GM19099 (cell line): ENCODE results near the gene ZDHHC11.

Experiments used
- POLR2A ChIP-seq: IDR thresholded peaks from 3 replicates; pipeline ENCODE4 v1.6.1; 2011; ENCODE audit warnings: low read depth; ENCODE audit not compliant: insufficient read length; ENCODE audit errors: extremely low read depth

ZDHHC11 gene

DNA sequence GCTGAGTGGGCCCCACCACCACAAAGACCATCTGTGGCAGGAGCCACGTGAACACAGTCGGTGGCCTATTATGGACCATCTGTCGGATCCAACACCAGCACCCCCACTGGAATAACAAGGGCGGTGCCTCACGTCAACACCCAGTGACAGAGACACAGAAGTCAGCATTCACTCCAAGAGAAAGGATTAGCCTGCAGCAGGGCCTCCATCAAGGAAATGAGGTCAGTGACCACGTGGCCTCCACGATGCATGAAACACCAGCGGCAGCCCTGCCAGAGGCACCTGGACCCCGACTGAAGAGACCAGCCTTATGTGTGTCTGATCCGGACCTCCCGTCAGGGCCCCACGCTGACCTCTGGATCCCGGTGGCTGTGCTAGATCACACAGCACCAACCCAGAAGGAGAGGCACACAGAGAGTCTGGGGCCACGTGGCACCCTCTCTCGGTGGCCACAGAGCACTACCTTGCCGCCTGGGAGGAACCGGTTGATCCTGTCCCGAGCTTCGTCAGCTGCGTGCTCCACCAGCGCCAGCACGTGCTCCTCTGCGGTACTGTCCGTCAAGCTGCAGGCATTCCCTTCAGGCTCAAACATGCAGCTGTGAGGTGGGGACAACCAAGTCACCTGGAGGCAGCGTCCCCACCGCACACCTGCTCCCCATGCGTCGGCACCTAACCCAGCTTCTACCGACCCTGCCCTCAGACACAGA lies 32.8 kb upstream of the ZDHHC11 start:
- TF ChIP-seq POLR2A, result no peak

DNA sequence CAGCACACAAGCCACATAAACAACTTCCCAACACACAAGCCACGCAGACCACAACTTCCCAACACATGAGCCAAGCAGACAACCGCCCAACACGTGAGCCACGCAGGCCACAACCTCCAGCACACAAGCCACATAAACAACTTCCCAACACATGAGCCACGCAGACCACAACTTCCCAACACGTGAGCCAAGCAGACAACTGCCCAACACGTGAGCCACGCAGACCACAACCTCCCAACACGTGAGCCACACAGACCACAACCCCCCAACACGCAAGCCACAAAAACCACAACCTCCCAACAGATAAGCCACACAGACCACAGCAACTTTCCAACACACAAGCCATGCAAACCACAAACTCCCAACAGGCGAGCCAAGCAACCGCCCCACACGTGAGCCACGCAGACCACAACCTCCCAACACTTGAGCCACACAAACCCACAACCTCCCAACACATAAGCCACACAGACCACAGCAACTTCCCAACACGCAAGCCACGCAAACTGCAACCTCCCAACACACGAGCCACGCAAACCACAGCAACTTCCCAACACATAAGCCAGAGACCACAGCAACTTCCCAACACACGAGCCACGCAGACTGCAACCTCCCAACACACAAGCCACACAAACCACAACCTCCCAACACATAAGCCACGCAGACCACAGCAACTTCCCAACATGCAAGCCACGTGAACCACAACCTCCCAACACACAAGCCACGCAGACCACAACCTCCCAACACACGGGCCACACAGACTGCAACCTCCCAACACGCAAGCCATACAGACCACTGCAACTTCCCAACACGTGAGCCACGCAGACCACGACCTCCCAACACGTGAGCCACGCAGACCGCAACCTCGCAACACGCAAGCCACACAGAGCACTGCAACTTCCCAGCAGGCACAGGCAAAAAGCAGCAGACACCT lies 31.7 kb upstream of the ZDHHC11 start:
- no peak for TF ChIP-seq POLR2A

DNA sequence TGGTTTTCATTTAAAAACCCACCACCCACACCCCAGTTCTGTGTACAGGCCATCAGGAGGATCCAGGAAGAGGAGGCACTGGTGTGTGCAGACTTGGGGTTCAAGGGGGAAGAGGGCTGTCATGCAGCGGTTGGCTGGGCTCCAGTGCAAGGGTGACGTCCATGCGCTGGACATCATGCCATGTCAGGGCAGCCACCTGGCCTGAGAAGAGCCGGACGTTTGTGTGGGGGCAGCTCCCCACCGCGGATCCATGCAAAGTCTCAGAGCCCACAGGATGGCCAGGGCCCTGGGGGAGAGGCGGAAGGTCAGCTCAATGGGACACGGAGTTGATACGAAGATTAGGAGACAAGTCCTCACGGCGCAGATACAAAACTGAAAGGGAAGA lies 30.8 kb upstream of the ZDHHC11 start:
- TF ChIP-seq POLR2A, result no peak

DNA sequence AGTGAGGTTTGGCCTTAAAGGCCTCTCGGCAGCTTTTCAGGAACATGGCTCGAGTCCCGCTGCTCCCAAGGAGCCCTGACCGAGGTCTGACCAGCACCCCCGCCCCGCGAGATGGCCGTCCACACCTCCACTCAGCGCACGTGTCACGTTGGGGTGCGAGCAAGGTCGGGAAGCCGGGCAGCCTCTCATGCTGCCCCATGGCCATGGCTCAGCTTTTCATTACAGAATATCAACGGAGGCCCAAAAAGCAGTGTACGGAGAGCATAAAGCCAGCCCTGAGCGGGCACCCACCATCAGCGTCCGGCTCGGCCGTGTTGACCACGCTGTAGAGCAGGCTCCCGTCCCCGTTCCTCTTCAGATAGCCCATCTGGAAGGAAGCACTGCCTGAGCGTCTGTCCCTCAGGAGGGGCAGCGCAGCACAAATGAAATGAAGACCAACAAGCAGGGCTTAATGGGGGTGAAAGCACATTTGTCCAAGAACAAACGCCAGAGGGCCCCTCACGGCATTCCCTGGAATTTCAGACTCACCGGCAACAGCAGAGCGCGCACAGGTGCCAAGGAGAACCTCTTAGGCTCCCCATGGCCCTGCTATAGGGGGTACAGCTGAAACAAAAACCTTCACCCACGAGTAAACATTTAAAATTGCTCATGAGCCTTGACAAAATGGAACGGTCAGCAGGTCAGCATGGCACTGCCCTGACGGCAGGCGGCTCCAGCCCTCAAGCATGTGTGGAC lies 30.2 kb upstream of the ZDHHC11 start:
- TF ChIP-seq POLR2A, result no peak

DNA sequence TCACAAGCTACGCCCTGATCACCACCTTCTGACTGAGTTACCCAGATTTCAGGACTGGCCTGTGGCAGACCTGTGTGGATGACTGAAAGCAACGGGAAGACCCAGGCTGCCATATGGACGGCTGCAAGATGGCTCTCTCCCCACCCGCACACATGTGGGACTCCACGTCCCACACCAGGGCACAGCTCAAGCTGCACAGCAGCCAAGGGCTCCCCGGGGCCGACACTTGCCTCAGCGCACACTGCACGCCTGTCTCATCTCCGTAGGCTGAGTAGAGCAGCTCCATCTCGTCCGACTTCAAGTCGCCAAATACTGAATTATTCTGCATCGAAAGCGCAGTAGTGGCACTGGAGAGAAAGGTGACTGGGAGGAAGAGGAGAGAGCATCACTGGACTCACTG lies 27.3 kb upstream of the ZDHHC11 start:
- TF ChIP-seq POLR2A, result no peak

DNA sequence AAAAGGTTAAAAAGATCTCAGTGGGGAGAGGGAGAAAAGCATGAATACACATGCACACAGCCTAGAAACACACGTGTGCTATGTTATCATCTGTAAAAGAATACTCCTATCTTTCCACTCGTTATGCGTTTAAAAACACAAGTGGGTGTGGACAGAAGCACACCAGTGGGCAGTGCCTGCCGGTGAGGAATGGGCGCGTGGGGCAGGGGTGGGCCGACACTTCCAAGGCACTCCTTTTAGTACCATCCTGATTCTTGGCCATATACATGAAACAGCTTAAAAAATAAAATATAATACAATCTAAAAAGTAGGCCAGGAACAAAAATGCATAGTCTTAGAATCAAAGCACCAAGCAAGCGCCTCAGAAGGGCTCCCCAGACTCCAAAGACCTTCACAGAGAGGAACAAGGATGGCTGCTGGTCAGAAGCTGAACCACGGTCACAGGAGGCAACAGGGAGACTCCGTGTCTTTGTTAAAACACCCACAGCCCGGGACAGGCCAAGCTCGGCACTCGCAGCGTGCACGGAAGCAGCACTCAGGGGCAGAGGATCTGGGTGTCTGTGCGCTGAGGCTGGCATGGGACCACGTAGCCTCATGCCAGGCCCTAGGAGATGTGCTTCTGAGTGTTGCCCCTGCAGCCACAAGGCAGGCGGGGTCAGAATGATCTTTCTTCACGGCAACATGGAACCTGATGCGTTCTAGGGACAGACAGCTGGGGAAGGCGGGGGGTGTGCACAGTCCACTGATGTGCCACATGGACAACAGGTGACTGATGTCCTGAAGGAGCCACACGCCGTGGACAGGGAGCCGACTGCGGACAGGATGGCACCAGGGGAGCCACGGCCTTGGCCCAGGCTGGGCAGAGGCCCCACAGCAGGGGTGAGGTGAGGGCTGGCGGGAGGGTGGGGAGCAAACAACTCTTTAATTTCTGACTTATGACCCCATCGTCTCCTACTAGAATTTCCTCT lies 25.9 kb upstream of the ZDHHC11 start:
- no peak for TF ChIP-seq POLR2A

DNA sequence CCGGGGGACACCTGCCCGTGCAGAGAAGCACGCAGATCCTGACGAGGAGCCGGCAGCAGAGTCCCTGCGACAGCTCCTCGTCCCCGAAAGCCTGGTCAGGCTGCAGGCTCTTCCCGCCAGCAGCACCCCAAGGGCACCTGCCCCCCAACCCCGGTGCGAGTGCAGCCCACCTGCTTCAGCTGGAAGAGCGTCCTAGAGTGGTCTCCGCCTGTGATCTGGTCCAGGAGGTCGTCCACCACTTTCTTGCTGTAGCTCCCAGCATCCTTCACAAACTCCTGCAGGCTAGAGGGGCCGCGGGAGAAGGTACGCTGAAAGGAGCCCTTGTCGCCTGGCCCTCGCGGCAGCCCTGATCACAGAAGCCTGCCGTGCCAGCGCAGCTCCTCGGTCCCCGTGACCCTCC lies 25.1 kb upstream of the ZDHHC11 start:
- no peak for TF ChIP-seq POLR2A

DNA sequence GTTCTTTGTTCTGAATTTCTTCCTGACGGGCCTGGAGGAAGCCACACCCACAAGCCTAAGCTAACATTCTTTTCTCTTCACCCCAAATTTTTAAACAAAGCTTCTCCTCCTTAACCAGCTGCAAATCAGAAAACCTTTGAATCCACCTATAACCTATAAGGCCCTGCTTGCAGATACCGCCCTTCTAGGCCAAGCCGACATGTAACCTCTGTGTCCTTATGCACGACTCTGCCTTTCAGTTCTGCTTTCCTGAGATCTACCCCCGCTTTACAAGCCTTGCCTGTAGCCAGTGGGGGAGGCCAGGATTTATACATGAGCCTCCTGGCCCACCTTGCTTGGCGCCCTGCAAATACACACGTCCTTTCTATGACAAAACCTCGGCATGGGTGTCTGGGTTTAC lies 22.5 kb upstream of the ZDHHC11 start:
- no peak for TF ChIP-seq POLR2A

DNA sequence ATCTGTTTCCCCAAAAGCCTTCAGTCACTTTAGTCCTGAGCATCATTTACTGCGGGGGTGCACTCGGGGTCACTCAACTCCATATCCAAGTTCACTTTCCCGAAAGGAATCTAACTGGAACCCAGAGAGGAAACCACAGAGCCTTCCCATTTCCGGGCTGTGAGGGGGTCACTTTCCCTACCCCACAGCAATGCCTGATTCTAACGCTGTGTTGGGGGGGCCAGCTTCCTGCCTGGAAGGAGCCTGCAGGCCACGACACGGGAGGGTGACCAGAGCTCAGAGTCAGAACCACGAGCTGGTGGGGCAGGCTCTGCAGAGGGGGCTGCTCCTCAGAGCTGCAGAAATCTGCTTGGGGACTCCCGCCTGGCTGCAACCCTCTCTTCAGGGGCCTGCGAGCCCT lies 21.5 kb upstream of the ZDHHC11 start:
- TF ChIP-seq POLR2A, result no peak

DNA sequence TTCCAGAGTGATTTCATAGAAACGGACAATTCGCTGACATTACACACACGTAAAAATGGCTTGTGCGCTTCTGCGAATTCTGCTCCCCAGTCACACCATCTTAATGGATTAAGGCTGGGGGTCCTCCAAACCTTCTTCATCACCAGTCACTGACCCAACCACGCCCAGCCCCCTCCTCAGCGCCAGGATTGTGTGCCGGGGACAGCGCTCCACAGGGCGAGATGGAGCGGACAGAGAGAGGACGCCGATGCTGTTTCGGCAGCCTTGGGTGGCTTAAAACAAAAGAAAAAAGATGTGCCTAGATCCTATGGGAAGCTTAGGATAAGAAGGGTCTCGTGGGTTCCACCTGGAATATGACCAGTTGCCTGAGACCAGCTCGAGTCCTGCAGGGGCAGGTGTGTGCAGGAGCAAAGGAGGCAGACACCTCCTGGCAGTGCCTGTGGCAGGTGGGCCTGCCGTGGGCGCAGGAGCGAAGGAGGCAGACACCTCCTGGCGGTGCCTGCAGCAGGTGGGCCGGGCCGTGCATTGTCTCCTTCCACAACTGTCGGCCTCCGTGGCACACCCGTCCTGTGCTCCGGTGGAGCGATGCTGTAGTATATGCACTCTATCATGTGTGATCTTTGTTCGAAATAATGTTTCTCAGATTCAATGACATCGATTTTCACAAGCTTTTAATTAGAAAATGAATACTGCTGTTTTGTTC lies 21.0 kb upstream of the ZDHHC11 start:
- TF ChIP-seq POLR2A, result no peak

DNA sequence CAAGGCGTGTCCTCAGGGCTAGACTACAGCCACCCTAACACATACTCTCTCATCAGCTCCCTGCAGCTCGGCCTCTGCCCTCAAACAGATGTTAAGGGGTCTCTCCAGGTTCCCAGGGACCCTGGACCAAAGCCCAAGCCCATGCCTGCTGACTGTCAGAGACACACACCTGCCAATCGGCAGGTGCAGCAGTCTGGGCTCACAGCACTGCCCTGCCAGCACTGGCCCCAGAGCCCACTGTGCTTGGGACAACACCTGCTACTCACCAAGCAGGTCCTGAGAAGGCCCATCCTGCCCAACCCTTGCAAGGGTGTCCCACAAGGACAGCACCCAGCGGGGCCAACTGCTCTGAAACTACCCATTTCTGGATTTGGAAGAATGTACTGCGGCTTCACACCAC lies 20.2 kb upstream of the ZDHHC11 start:
- TF ChIP-seq POLR2A, result no peak

DNA sequence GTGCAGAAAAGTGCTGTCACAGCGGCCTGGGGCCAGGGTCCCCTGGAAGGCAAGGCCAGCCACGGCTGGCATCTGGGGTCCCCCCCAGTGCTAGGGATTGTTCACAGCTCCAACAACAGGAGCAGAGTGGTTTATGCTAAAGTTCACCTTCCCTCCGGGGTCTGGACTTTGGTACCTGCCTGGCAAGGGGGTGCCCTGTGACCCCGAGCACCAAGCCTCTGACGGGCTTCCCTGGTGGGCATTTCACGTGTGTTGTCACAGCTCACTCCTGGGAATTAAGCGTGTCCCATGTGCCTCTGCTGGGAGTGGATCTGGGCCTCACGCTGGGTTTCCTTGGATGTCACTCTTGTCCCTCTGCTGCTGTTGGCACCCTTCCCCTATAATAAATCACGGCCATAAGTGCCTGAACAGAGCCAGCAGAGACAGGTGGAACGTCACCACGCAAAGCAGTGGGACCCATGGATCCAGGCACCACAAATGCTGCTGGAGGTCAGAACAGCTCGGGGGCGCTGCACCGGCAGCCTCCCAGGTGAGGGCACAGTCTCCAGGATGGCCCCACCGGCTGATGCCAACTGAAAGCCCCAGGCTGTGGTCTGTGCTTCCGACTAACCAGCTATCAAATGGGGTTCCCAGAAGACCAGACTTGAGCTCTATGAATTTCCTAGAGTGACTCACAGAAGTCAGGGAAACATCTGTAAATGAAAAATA lies 17.8 kb upstream of the ZDHHC11 start:
- TF ChIP-seq POLR2A, result no peak

DNA sequence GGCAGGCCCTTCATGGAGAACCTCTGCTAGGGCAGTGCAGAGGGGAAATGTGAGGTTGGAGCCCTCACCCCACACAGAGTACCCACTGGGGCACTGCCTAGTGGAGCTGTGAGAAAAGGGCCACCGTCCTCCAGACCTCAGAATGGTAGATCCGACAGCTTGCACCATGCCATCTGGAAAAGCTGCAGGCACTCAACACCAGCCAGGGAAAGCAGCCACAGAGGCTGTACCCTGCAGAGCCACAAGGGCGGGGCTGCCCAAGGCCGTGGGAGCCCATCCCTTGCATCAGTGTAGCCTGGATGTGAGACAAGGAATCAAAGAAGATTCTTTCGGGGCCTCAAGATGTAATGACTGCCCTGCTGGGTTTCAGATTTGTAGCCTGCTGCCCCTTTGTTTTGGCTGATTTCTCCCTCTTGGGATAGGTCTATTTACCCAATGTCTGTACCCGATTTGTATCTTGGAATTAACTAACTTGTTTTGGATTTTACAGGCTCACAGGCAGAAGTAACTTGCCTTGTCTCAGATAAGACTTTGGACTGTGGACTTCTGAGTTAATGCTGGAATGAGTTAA lies 16.6 kb upstream of the ZDHHC11 start:
- TF ChIP-seq POLR2A, result no peak
